GM21619 (cell line): ENCODE measurements around the gene EPN1.

Source experiments
- ATAC-seq: cut with Tn5 transposase; IDR thresholded peaks from one replicate; pipeline ENCODE4 v1.9.1; 2021; ENCODE audit not compliant: unreplicated experiment

EPN1 gene

DNA sequence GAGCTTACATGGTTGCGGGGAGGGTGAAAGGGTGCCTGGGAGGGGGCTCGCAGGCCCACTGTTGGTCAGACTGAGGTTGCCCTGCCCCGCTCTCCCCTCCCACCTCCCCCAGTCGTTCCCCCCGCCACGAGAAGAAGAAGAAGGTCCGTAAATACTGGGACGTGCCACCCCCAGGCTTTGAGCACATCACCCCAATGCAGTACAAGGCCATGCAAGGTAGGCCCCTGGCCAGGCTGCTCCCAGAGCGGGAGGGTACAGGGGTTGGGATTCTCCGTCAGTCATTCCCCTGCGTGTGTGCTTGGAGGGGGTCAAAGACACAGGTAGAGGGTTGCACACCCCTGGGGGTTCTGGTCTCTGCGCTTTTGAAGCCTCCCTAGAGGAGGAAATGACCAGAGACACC lies 14.6 kb upstream of the EPN1 start:
- no peak for ATAC-seq

GRCh38 chr19:55660991-55661390 lies 14.0 kb upstream of the EPN1 start:
- no peak for ATAC-seq

GRCh38 chr19:55661826-55662225 lies 13.2 kb upstream of the EPN1 start:
- no peak for ATAC-seq

- ATAC-seq: no peak
Observed at GRCh38 chr19:55663846-55664536, 11.0 kb upstream of the EPN1 start.

DNA sequence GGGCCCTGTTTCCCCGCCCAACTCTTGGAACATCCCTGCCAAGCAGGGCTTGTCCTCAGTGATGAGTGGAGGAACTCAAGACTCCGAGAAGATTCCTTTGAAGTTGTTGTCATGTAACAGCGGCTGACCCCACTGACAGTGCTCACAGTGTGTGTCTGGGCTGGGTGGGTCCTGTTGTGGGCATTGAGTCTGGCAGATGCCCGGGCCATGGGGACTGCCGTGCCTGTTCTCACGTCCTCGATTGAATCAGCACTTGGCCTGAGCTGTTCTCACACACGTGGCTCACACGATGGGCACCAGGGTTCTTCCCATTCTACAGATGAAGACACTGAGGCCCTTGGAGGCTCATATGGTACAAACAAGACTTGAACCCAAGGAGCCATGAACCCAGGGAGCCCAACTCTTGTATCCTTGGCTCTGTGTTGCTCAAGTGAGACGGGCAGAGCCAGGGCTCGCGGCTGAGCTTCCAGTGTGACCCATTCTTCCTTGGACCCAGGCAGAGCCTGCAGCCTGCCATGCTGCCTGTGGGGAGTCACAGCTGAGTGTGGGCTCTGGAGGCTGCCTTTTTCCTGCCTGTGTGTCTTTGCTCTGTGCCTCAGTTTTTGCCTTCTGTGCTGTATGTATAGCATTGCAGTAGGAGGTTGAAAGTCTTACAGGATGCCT lies 8.6 kb upstream of the EPN1 start:
- ATAC-seq: no peak

DNA sequence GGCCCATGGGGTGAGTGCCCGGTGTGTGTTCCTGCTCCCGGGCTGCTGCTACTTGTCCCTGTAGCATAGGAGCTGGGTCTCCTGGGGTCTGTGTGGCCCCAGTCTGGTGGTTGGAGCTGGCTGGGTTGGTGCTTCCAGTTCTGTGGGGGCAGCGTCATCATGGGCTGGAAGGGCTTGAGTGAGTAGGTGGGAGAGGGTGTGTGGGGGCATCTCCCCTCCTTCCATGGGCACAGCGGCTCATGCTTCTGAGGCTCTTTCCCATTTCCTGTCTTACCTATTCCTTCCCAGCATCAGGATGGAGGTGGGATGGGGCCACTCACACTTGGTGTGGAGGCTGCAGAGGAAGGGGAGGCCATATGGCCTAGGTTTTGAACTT lies 8.0 kb upstream of the EPN1 start:
- ATAC-seq: no peak

DNA sequence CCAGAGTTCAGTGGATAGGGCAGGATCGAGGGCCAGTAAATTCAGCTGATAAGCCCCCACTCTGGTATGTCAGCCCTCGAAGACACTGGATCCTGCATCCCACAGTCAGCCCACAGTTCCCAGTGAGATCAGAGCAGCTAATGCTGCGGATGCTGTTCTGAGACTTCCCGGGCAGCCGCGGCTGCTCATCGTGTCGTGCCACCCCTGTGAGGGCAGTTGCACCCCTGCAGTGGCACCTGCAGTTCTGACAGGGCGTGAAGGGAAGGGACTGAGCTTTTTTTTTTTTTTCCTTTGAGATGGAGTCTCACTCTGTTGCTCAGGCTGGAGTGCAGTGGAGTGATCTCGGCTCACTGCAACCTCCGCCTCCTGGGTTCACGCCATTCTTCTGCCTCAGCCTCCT lies 7.5 kb upstream of the EPN1 start:
- no peak for ATAC-seq

DNA sequence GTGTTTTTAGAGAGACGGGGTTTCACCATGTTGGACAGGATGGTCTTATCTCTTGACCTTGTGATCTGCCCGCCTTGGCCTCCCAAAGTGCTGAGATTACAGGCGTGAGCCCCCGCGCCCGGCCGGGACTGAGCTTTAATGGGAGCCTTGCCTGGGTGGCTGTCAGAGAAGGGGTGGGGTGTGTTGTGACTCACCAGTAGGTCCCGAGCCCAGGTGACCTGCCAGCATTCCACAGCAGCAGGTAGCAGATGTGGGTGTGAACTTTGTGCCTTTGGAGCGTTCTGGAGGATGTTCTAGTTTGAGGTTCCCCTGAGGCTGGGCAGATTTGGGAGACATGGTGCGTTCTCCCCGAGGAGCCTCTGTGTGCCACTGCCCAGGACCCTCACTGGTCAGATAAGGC lies 7.1 kb upstream of the EPN1 start:
- no peak for ATAC-seq

- ATAC-seq: no peak
Observed at GRCh38 chr19:55668603-55669348, 6.2 kb upstream of the EPN1 start.

DNA sequence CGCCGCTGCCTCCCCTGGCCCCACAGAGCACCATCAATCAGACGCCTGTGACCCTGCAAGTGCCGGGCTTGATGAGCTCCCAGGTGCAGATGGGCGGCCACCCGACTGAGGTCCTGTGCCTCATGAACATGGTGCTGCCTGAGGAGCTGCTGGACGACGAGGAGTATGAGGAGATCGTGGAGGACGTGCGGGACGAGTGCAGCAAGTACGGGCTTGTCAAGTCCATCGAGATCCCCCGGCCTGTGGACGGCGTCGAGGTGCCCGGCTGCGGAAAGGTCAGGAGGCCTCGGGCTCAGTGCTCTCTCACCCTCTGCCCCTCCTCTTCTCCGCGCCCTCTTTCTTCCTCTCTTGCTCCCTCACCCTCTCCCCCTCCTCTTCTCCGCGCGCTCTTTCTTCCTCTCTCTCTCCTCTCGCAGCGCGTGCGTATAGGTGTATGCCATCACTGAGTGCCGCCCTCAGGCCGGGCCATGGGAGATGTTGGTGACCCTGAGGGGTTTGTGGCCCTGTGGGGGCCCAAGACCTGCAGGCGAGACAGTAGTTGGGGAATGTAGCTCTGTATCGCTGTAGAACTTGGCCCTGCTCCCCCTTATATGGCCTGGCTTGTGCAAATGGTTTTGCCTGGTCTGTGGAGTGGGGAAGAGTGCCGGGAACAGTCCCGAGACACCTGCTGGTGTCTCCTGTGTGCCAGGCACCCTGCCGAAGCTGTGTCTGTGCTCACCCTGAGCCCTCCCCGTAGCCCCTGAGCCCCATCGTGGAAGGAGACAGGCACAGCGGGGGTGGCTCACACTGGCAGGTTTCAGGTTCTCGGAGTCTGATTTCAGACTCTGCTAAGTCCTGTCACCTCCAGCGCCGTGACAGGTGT lies 5.4 kb upstream of the EPN1 start:
- ATAC-seq: no peak

DNA sequence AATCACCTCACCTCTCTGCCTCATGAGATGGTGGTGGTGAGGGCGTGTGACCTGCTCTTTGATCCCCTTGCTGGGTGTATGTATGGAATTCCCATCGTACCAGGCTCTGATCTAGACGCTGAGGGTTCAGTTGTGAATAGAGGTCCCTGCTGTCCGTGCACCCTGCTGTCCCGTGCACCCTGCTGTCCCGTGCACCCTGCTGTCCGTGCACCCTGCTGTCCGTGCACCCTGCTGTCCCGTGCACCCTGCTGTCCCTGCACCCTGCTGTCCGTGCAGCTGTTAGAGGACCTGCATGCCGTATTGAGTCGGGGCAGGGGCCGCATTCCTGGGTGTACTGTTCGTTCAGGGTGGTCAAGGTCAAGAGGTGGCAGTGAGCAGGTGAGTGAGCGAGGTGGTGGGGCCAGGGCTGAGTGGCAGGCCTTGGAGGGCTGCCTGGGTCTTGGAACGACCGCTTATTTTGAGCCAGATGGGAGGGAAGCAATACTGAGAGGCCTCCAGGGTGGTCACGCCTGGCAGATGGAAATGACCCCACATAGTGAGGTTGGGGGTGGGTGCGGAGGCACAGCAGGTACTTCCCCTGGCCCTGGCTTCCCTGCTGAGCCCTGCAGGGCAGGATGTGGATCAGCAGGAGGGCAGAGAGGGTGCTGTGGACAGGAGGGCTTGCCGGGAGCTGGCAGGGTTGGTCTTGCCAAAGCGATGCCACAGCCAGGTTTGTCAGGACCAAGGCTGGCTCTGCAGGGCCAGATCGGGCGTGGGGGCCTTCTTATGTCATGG lies 4.6 kb upstream of the EPN1 start:
- ATAC-seq: no peak

DNA sequence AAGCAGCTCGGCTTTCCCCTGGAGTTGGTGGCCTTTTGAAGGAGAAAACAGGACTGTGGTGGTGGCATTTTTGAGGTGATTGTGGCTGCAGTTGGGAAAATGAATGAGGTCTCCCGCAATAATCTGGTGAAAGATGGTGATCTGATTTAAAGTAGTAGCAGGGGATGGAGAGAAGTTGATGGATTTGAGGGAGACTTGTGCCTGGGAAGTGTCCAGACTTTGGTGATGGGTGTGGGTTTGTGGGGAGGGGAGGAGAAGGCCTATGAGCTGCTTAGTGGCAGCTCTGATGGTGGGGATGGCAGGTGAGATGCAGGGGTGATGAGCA lies 4.0 kb upstream of the EPN1 start:
- ATAC-seq: no peak

- ATAC-seq: no peak
Observed at GRCh38 chr19:55672418-55672817, 2.6 kb upstream of the EPN1 start.

DNA sequence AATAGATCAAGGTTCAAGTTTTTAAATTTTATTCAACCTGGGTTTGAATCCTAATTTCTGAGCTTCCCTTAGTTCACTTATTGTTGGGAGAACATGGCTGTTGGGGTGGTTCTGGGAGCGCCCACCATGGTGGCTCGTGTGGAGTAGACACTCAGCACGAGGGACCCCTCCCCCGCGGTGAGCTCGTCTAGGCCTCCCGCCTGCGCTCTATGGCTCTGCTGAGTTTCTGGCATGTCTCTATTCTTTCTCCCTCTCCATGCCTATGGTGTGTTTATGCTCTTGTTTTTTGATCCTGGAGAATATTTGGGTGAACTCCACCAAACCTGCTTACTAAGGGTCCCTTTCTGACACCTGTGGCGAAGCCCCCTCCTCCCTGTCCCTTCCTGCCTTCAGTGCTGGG lies 1.6 kb upstream of the EPN1 start:
- no peak for ATAC-seq

GRCh38 chr19:55673889-55674288 lies 1.1 kb upstream of the EPN1 start:
- ATAC-seq: no peak

GRCh38 chr19:55674459-55674840 lies 576 bp upstream of the EPN1 start:
- no peak for ATAC-seq

GRCh38 chr19:55675661-55676354 lies 782 bp downstream of the EPN1 start:
- ATAC-seq: no peak

DNA sequence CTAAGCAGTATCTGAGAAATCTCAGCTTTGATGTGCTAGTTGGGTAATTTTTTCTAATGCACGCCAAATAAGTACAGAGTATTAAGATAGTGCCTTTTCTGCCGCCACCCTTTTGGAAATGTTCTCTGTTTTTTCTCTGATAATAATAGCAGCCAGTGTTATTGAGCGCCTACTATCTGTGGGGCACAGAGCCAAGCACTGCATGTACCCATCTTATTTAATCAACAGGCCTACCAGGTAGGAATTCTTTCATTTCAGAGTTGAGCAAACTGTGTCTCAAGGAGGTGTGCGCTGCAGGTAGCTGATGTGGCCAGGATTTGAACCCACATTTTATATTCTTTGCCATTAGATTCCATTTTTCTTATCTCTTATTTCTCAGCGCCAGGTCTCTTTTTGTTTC lies 1.4 kb downstream of the EPN1 start:
- ATAC-seq: no peak

DNA sequence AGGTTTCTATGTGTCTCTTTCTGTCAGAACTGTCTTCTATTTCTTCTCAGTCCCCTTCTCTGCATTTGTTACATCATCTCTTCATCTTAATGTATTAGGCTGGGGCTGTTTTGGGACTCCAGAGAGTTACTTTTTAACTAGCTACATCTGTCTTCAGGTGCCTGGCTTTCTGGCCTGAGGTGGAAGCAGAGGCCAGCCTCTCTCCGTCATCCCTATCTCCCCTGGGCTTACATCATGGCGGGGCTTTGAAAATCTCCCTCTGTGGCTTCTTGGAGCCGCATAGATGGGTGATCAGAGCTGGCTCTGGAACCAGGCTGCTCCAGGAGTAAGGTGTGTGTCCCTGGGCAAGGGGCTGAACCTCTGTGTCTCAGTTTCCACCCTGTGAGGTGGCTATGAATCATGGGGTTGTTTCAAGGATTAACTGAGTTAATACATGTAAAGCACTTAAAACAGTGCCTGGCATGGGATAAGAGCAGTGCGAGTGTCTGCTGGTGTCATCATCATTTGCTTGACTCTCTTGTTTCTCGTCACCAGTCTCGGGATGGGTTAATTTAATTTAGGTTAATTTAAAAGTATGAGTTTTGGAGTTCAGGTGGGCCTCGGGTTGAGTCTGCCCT lies 2.0 kb downstream of the EPN1 start:
- ATAC-seq: no peak

DNA sequence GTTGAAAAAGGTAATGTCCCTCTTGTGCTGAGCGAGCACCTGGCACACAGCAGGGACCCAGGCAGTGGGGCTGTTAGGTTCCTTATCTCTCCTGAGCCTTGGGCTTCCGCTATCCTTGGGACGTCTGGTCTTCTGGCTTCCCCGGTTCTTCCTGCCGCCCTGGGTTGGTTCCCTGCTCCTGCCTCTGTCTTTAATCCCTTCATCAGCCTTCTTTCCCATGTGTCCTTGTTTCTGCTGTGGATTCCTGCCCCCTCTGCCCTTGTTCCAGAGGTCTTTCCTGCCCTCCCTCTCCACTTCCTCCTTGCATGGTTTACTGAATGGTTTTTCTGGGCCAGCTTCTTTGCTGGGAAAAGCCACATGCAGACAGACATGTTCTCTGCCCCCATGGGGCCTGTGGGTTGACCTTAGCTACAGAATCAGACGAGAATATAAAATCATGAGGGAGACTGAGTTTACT lies 2.6 kb downstream of the EPN1 start:
- ATAC-seq: no peak
